GM19025 (cell line): ENCODE measurements around the gene KIF18B.

Source experiments
- ATAC-seq: cut with Tn5 transposase; IDR thresholded peaks from one replicate; pipeline ENCODE4 v1.9.1; 2021; ENCODE audit warnings: mild to moderate bottlenecking, low read depth, moderate library complexity; ENCODE audit not compliant: unreplicated experiment

KIF18B gene

GRCh38 chr17:44884941-44885340, 62.6 kb downstream of the KIF18B start:
- ATAC-seq: no peak

- no peak for ATAC-seq
Measured at GRCh38 chr17:44881145-44881544, 66.4 kb downstream of the KIF18B start.

GRCh38 chr17:44880062-44880461, 67.5 kb downstream of the KIF18B start:
- no peak for ATAC-seq

GRCh38 chr17:44879376-44879775, 68.2 kb downstream of the KIF18B start:
- ATAC-seq: no peak

- no peak for ATAC-seq
Measured at GRCh38 chr17:44878627-44879221, 68.8 kb downstream of the KIF18B start.

- ATAC-seq: no peak
Measured at GRCh38 chr17:44877121-44877520, 70.5 kb downstream of the KIF18B start.

- no peak for ATAC-seq
Measured at GRCh38 chr17:44875761-44876160, 71.8 kb downstream of the KIF18B start.
